ENCODE data around the gene ABCG1. TPM values are rescaled to one million over a fixed set of nuclear protein-coding genes. Genes with fewer than 3 reads are reported as not detected.

Gene ABCG1
- polyA plus RNA-seq, 10 donors: 5.1 to 10.0 (median 7.8) TPM

DNA sequence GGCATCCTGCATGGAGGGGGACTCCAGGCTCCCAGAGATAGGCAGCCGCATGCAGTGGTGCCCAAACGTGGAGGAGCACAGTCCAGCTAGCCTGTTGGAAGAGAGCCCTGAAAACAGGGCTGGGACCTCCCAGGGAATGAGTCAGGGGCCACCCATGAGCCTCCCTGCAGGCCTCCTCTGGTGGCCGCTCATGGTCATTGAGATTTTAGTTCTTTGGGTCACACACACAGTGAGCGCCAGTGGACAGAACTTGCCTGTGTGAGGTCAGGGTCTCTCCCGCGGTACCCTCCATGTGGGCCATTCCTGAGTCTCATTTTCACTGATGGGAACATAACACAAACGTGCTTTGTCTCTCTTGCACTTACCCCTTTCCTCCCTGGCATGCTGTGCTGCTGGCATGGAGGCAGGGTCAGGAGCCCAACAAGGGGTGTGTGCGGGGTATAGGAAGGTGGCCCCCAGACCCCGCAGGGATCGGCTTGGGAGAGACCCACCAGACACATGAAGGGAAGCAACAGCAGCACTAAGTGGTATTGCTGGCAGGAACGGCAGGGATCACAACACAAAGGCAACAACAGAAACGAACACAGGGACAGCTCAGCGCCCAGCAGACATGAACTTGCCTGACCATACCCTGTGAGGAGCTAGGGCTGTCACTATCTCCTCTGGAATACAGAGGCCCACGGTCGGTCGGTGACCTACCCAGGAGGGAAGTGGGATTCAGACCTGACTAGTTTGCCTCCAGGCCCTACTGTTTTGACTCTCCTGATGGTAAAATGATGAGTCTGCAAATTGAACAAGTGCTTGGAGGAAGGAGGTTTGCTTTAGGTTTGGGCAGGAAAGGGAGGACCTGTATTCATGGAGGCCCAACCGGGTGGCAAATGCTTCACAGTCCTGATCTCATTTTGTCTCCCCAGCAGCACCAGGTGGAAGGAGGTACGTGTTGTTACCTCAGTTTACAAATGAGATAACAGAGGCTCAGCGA, 31.8 kb downstream of the ABCG1 start:
- DNase-seq: no peak

DNA sequence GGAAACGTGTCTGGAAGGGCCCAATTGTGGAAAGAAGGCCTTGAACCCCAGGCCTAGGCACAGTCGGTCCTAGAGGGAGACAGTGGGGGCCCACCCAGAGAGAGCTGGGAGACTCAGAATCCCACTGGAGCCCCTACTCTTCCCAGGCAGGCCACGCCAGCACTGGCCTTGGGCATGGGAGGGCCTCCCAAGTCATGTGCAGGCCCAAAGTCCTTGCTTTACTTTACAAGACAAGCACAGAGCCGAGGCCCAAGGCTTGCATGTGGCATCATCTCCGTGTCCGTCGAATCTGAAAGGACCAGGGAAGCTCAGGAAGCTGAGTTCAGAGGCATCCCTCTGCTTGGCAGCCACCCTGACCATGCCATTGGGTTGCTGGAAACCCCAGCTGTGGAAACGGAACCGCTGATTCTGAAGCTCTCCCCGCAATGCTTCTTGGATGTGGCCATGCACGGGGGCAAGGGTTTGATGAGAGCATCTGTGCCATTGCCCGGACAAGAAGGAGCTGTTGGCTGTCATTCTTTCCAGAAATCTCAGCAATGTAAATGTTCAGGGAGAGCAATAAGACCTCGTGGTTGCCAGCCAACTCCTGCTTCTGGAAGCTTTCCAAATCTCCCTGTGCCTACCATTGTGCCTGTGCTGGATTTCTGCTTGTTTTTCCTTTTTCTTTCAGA, 32.8 kb downstream of the ABCG1 start:
- no peak for DNase-seq

DNA sequence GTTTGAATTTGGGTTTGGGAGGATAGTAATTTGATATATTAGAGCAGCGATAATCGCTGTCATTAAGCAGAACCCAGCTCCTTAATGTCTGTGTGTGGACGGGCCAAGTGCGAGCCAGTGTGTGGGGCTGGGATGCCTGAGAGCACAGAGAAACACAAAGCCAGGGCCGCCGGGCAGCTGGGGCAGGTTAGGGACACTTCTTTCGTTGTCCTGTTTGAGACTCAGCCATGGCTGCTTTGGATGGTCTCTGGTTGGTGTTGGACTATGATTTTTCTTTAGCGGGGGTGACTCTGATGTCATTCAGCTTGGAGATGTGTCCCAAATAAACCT, 33.4 kb downstream of the ABCG1 start:
- DNase-seq: no peak

DNA sequence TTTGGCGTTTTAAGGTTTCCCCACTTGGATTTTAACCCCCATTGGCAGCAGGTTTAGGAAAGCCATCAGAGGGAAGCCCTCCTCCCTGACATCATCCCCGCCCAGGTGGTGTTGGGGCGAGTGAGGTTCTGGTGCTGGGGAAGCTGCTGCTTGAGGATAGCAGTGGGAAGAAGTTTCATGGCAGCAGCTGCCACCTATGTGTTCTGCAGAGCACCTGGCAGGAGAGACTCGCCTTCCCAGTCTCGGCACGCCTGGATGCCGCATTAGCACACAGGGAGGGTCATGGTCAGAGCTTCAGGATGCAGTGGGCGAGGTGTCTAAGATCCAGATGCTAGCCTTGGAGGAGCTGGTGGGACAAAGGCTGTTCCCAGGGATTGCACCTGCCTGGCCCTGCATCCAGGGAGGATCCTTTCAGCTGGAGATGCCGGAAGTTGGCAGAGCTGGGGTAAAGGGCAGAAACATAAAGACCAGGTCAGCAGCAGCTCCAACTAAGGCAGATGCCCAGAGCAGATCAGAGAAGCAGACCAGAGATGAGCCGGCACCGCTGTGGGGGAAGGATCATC, 33.9 kb downstream of the ABCG1 start:
- no peak for DNase-seq

DNA sequence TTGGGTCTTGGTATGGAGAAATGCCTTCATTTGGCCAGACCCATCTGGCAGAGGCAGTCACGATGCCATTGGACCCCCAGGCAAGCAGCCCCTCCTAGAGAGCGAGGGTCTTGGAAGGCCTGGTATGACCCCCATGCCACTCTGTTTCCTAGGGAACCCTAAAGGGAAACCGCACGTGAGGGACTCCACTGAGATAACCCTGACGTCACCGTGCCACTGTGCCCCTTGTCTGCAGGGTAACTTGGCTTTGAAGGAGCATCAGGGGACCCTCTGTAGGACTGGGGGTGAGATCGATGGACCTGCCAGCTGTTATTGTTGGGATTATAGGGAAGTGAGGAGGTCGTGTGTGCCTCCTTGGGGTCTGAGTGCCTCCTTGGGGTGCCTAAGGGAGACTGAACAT, 34.5 kb downstream of the ABCG1 start:
- no peak for DNase-seq

DNA sequence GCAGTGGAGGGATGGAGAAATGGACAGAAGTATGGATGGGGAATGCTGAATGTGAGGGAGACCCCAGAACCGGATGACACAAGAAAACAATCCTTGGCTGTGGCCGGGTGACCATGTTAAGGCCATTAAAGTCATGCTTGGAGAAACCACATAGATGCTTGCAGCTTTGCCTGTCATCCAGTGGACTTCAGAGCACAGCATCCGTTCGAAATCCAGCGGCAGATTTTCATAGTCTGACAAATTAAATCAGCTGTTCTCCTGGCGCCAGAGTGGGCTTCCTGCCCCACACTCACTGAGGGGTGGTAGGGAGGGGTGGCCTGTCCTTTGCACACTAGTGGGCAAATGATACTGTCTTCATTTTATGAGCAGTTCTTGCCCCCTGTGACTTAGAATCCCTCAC, 35.1 kb downstream of the ABCG1 start:
- no peak for DNase-seq

DNA sequence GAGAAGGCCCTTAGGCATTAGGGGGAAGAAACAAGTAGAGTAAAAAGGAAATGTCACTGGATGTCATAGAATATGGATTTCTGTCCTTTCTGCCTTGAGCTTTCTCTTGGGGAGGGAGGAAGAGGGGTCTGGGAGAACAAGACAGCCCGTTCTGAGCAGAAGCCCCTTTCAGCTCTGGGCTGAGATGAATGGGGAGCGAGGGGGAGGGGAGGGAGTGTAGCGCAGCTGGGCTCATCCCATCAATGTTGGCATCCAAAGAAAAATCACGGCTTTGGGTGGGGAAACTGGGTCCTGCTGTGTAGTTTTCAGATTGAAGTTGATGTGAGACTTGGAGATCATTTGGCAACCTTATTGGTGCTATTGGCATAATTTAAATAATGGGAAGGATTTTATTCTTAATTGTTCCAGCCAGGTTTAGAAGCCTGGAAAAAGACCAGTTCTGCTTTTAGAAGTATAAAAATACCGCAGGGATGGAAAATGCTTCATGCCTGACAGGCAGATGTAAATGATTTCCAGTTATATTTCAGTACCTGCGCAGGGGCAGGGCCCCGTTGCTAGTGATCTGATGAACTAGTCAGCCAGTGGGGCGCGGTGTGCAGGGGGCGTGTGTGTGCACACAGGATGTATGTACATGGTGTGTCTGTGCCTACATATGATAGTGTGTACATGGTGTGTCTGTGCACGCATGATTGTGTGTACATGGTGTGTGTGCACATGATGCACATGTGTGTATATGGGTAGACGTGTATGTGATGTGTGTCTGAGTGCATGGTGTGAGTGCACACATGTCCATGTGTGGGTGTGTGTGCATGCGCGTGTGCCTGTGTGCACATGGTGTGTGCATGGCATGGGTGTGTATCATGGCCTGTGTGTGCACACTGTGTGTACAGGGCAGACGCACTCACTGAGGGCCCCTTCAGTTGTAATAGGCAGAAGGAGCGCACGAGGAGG, 36.0 kb downstream of the ABCG1 start:
- DNase-seq: no peak

DNA sequence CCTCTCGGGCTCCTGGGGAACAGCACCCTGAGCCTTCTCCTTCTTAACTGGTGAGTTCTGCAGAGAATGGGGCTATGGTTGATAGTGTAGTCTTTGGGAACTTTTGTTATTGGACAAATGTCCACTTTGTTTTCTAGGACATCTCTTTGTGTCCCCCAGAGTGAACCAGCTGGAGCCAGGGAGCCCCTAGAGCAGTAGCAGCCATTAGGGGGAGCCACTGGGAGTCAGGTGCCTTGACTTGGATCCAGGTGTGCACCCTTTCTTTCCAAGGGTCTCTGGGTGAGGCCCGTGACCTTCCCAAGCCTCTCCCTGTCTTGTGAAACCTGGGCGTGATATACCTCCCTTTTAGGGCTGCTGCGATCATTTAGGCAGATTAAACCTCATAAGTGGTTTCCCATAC, 36.9 kb downstream of the ABCG1 start:
- DNase-seq: no peak

DNA sequence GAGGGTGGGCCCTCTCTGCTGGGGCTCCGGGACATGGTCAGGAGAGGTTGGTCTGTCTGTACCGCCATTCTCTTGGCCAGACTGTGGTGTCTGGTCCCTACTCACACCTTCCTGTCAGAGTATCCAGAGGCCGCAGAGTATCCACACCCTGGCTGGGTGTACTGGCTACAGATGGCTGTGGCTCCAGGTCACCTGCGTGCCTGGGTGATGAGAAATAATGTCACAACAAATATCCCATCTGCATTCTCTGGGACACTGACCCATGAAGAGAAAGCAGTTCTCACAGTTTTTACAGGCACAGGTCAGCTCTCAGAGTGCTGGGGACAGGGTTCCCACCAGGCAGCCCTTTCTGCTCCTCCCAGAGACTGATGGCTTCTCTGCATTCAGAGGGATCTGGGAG, 37.4 kb downstream of the ABCG1 start:
- no peak for DNase-seq

DNA sequence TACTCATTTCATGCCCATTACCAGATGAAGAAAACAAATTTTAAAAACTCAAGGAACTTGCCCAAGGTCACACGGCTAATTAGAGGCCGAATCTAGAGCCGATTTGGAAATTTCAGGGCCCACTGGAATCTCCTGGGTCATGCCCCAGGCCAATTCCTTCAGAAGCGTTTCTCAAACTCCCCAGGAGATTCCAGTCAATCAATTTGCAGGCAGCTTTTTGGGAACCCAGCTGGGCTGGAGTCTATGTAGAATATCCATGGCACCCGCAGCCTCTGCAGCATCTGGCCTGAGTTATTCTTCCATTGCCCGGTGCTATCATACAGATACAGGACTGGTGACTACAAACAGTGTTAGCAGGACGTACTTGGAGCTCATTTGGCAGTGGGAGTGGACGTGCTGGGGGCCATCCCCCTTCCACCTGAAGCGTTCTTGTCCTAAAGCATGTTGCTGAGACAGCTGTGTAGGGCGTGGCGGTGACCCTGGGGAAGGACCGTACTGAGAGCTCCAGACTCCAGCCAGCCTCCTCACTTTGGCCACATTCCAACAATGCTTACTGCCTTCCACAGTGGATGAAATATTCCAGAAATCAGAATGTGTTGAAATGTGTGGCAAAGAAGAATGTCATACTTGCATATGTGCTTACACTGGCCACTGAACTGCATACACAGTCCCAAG, 38.3 kb downstream of the ABCG1 start:
- peak in 1 of 3 donors; percentile 65 for DNase-seq

DNA sequence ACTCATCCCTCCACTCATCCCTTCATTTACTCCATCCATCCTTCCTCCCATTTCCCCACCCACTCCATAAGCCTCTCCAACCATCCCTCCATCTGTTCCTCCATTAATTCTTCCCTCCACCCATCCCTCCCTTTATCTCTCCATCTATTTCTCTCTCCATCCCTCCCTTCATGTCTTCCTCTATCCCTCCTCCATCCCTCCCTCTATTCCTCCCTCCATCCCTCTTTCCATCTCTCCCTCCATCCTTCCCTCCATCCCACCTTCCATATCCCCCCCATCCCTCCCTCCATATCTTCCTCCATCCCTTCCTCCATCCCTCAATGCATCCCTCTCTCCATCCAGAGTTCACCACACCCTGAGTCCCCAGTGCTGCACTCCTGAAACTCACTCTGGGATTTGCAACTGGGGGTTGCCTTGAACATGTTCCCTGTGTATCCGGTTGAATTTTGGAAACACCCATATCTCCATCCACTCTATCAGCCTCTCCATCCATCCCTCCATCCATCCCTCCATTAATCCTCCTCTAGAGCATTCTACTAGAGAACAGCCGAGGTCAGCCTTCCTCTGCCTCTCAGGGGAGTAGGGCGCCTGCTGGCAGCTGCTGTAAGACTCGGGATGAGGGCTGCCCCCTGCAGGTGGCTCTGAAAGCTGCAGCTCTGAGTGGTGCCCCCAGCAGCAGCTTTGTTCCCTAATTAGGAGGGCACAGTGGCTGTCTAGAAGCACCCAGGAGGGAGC, 39.4 kb downstream of the ABCG1 start:
- peak in 1 of 3 donors; percentile 45 for DNase-seq

DNA sequence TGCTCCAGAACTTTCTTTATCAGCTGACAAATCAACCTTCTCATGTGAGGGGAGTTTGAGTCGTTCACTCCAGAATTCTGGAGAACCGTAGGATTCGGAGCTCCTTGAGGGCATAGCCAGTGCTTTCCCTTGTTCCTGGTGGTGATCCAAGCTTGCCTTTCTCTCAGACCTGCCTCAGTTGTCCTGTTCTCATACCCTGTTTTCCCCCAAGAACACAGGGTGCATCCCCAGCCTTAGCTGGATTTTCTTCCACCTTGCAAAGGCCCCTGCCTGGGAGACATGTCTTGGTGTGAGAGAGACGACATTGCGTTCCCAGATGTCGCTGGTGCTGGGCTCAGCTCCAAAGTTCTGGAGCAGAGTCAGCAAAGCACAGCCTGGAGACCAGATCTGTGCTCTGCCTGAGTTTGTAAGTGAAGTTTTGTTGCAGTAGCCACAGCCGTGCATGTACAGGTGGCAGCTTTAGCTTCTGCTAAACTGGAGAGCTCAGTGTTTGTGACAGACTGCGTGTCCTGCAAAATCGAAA, 40.0 kb downstream of the ABCG1 start:
- DNase-seq: peak in 1 of 3 donors; percentile 45

DNA sequence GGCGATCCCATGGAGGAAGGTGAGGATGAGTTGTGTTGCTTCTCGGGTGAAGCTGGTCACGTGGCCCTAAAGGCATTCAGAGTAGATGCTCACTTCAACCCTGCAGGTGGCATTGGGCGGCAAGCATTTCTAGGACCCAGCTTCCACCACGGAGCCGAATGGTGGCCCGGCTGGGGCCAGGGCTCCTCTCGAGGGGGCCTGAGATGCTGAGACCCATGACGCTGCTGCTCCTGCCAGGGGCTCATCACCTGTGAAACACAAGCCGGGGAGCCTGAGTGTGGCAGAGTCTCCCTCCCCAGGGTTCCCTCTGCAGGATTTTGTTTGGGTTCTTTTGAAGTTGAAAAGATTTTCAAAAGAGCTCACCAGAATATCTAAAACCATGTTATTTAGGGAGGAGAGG, 41.2 kb downstream of the ABCG1 start:
- DNase-seq: no peak

DNA sequence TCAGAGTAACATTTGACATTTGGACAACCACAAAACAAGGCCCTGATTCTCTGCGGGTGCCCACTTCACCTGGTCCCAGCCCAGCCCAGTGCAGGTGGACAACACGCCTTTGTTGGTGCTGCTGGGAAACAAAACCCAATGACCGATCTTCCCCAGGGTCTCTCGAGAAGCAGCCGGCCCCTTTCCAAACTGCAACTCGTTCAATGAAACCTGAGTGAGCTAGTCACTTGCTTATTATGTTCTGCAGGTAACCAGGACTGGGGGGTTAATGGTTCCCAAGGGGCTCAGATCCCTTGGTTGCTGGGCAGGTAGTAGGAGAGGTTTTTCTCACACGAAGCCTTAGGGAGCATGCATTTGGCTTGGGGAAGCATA, 42.9 kb downstream of the ABCG1 start:
- no peak for DNase-seq

DNA sequence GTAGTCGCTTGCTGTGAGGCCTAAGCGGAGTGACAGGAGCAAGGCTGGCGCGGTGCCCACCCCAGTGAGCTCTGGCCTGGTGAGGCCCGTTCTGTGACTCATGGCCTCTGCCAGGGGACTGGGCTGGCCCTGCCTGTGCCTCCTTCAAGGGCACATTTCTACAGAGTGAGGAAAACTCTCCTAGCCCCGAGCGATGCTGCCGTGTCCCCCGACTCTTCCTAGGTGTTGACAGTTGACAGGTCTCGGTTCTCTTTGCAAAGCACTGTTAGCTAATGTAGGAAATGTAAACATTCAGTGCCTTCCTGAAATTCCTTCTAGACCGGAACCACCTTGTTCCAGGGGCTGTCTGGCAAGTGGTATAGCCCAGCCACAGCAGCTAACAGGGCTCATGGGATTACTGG, 43.9 kb downstream of the ABCG1 start:
- DNase-seq: peak in 1 of 3 donors; percentile 31

DNA sequence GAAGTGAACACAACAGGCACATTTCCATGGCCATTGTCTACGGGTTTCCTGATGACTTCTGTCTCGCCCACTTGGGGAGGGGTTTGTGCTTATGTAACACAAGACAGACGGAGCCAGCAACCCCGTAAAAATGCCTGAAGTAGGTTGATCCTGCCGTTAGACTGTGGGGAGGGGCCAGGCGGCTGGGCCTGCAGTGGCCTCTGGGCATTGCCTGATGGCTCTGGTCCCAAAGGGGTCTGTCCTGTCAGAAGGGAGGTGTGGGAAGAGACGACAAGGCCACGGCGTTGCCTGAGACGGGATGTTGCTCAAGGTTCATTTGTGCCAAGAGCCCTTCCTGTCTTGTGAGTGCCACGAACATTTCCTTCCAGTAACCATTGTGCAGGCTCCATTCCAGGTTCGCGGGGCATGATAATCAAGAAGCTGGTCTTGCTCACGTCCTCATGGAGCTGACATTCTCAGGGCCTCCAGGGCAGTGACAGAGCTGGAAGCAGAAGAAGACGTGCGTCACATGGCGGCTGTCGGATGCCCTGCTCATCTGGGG, 44.7 kb downstream of the ABCG1 start:
- DNase-seq: peak in 1 of 3 donors; percentile 52

DNA sequence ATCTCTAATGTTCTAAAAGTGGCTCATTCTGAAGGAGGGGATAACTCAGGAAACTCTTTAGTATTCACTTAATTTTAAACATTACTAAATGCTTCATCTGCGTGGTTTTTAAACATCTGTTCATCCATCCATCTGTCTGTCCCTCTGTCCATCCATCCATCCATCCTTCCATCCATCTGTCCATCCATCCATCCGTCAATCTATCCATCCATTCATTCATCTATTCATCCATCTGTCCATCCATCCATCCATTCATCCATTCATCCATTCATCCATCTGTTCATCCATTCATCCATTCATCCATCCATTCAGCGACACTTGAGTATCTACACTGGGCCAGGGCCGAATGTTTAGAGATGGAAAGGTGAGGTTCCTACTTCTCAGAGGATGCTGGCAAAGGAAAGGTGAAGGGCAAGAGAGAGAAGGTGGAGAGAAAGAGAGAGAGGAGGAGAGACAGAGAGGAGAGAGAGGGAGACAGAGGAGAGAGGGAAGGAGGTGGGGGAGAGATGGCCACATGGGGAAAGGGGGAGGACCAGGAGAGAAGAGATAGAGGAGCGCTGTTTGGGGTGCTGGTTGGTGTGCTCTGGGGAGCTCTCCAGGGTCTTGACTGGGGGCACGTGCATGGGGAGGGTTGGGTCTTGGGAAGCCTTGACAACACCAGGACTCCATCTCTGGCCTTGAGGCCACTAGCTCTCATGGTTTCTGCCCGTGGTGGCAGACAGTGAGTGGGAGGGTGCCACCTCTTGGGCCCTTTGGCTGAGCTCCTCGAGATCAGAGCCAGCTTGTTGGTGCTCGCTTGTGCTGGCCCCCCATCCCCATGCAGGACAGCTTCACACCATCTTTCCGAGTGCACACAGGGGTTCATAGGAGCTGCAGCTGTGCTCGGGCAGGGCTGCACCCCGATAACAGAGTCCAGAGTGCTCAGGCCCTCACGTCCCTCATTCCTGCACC, 45.6 kb downstream of the ABCG1 start:
- DNase-seq: no peak

DNA sequence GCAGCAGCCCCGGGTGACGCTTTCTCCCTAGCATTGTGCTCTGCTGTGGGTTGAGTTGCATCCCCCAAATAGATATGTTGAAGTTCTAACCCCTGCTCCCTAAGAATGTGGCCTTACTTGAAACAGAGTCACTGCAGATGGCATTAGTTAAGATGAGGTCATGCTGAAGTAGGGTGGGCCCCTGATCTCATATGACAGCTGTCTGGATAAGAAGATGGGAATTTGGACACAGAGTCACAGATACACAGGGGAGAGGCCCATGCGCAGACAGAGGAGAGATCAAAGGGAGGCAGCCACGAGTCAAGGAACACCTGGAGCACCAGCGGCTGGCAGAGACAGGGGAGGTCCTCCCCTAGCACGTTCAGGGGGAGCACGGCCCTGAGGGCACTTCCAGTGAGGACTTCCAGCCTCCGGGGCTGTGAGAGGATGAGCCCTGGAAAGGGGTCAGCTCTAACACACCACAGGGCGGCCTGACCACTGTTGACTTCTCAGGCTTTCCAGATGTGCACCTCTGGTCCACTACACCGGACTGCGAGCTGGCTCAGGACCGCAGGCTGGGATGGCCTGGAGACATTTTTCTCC, 46.4 kb downstream of the ABCG1 start:
- DNase-seq: no peak

Measured in muscle of back (tissue), 11 donors.